CD4-positive, alpha-beta memory T cell (primary cell): ENCODE measurements around the gene EMILIN2. TPM values are rescaled to one million over a fixed set of nuclear protein-coding genes. Genes with fewer than 3 reads are reported as not detected.

Experiments
- CTCF ChIA-PET: fragments of 350-600 bp; sonication (Branson Sonifier 250); formaldehyde crosslinking; loops from one replicate; lab custom pipeline; 2021; ENCODE audit warnings: inconsistent platforms; ENCODE audit not compliant: partially characterized antibody; lab: Charles Lee
- POLR2A ChIA-PET: fragments of 350-600 bp; sonication (Branson Sonifier 250); formaldehyde crosslinking; loops from one replicate; lab custom pipeline; 2021; ENCODE audit not compliant: partially characterized antibody; lab: Charles Lee
- DNase-seq, 5 donors: peaks; one replicate each; pipeline versions ENCODE4 v3.0.0 to v3.0.0-alpha.2; 2020 to 2022; ENCODE audit warnings: mixed read lengths in 1 of 5
- H3K27ac ChIP-seq: one replicate; pipeline ENCODE4 v1.7.0; 2013; ENCODE audit warnings: low read depth, low read length
- H3K27me3 ChIP-seq: 2 replicates; pipeline ENCODE4 v1.7.0; 2013; ENCODE audit warnings: mild to moderate bottlenecking, low read length, moderate library complexity; ENCODE audit not compliant: insufficient read depth
- H3K36me3 ChIP-seq: 2 replicates; pipeline ENCODE4 v1.7.0; 2013; ENCODE audit warnings: mild to moderate bottlenecking, low read length, moderate library complexity; ENCODE audit not compliant: insufficient read depth
- H3K4me1 ChIP-seq: 2 replicates; pipeline ENCODE4 v1.7.0; 2013; ENCODE audit warnings: mild to moderate bottlenecking, low read length, moderate library complexity; ENCODE audit not compliant: insufficient read depth
- H3K4me3 ChIP-seq, 2 donors: one replicate each; pipeline ENCODE4 v1.7.0; 2013; ENCODE audit warnings: low read length in 2 of 2, mild to moderate bottlenecking in 1 of 2
- H3K9me3 ChIP-seq, 2 donors: one replicate each; pipeline ENCODE4 v1.7.0; 2013; ENCODE audit warnings: low read length in 2 of 2, control low read depth in 1 of 2; ENCODE audit not compliant: control insufficient read depth in 1 of 2
- H3K27ac Mint-ChIP-seq, 7 donors: one replicate each; pipeline ENCODE4 v1.8.0; 2020 to 2021; ENCODE audit warnings: mixed read lengths in 7 of 7, mild to moderate bottlenecking in 6 of 7, inconsistent platforms in 3 of 7, moderate library complexity in 3 of 7
- H3K27me3 Mint-ChIP-seq, 2 donors: one replicate each; pipeline ENCODE4 v1.8.0; 2020 to 2021; ENCODE audit warnings: mixed read lengths in 2 of 2
- H3K36me3 Mint-ChIP-seq, 2 donors: one replicate each; pipeline ENCODE4 v1.8.0; 2020 to 2021; ENCODE audit warnings: mixed read lengths in 2 of 2, inconsistent platforms in 1 of 2, mild to moderate bottlenecking in 1 of 2
- H3K4me1 Mint-ChIP-seq, 4 donors: one replicate each; pipeline ENCODE4 v1.8.0; 2020 to 2021; ENCODE audit warnings: mixed read lengths in 4 of 4, mild to moderate bottlenecking in 1 of 4
- H3K4me3 Mint-ChIP-seq, 8 donors: one replicate each; pipeline ENCODE4 v1.8.0; 2020 to 2021; ENCODE audit warnings: mixed read lengths in 8 of 8, mild to moderate bottlenecking in 7 of 8, moderate library complexity in 6 of 8, inconsistent platforms in 3 of 8
- H3K9me3 Mint-ChIP-seq, 8 donors: one replicate each; pipeline ENCODE4 v1.8.0; 2020 to 2021; ENCODE audit warnings: mixed read lengths in 8 of 8, mild to moderate bottlenecking in 5 of 8, inconsistent platforms in 3 of 8, moderate library complexity in 1 of 8
- intact Hi-C: fragments of 100-400 bp; cut with micrococcal nuclease; formaldehyde crosslinking; loops from one replicate; pipeline ENCODE4 v1.15.1; 2023
- polyA plus RNA-seq, 2 donors: library from polyadenylated mRNA; unstranded; fragments of 300-500 nt; fragmentation: Illumina TruSeq; gene quantifications; one replicate each; pipeline ENCODE4 v1.2.3, GENCODE V29; 2021
- total RNA-seq, 2 experiments: library from RNA; stranded (reverse); gene quantifications; one replicate each; pipeline ENCODE4 v1.2.3, GENCODE V29; 2021

The EMILIN2 gene
- total and polyA plus RNA-seq, 4 experiments from 2014 or later = 4.9 to 11.4 (median 8.6) TPM

DNA sequence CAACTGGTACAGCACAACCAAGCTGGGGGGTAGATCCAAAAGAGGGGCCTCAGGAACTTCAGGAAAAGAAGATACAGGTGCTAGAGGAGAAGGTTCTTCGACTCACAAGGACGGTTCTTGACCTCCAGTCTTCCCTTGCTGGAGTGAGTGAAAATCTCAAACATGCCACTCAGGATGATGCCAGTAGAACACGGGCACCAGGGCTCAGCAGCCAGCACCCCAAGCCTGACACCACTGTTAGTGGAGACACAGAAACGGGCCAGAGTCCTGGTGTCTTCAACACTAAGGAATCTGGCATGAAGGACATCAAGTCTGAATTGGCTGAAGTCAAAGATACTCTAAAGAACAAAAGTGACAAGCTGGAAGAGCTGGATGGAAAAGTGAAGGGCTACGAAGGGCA, 43.8 kb downstream of the EMILIN2 start:
- peak overlapping the region; percentile 83 to 98 (median 96) for H3K27ac Mint-ChIP-seq
- peaks cover 5 to 14% of the 10 kb centered on the region in 2 donors for H3K36me3 Mint-ChIP-seq
- ChIA-PET POLR2A (interaction anchor here (0.9 to 2.5 kb wide), 7 partner anchors 12 to 715 kb away, joined by 3 to 10 read pairs (median 4); no protein-coding TSS in a partner anchor), CTCF (interaction anchor here (0.8 to 1.6 kb wide), 5 partner anchors 8 to 355 kb away, joined by 3 to 4 read pairs (median 3); no protein-coding TSS in a partner anchor)
- DNase-seq = no peak
- H3K36me3 ChIP-seq = no peaks in the 10 kb centered on the region
- peak overlapping the region in 7 of 8 donors; percentile 39 to 90 (median 65) for H3K4me3 Mint-ChIP-seq
- H3K27ac ChIP-seq = peak overlapping the region; percentile 49
- intact Hi-C loops = loop anchor here (2.0 to 5.0 kb wide), 2 partner anchors 16 to 83 kb away; no protein-coding TSS in a partner anchor
- H3K4me1 Mint-ChIP-seq = peaks cover 41 to 74% (median 60%) of the 10 kb centered on the region in 4 donors
- no peaks in the 10 kb centered on the region for H3K27me3 Mint-ChIP-seq
- H3K4me3 ChIP-seq = no peak overlapping the region
- no peaks in the 10 kb centered on the region for H3K27me3 ChIP-seq
- no peaks in the 10 kb centered on the region for H3K9me3 ChIP-seq
- H3K4me1 ChIP-seq = peaks cover 57% of the 10 kb centered on the region
- H3K9me3 Mint-ChIP-seq = peaks cover 0 to 14% (median 9%) of the 10 kb centered on the region in 8 donors

DNA sequence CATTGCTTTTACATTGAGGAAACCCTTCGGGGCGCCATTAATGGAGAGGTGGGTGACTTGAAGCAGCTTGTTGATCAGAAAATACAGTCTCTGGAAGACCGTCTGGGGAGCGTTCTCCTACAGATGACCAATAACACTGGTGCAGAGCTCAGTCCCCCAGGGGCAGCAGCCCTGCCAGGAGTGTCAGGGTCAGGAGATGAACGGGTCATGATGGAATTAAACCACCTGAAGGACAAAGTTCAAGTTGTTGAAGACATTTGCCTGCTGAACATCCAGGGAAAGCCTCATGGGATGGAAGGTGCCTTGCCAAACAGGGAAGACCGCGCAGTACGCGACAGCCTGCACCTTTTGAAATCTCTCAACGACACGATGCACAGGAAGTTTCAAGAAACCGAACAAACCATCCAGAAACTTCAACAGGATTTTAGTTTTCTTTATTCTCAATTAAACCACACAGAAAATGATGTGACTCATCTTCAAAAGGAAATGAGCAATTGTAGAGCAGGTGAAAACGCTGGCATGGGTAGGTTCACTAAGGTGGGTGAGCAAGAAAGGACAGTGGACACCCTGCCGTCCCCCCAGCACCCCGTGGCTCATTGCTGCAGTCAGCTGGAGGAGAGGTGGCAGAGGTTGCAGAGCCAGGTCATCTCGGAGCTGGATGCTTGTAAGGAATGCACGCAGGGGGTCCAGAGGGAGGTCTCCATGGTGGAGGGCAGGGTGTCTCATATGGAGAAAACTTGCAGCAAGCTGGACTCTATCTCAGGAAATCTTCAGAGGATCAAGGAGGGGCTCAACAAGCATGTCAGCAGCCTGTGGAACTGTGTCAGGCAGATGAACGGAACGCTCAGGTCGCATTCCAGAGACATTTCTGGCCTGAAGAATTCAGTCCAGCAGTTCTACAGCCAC, 45.0 kb downstream of the EMILIN2 start:
- peak overlapping the region; percentile 73 to 90 (median 84) for H3K4me3 Mint-ChIP-seq
- Histone ChIP-seq H3K27me3 (no peaks in the 10 kb centered on the region), H3K4me1 (peaks cover 58% of the 10 kb centered on the region), H3K36me3 (no peaks in the 10 kb centered on the region), H3K4me3 (peak overlapping the region in 1 of 2 donors; percentile 21), H3K27ac (peak overlapping the region; percentile 48), H3K9me3 (no peaks in the 10 kb centered on the region)
- no peaks in the 10 kb centered on the region for H3K27me3 Mint-ChIP-seq
- peaks cover 40 to 70% (median 58%) of the 10 kb centered on the region in 4 donors for H3K4me1 Mint-ChIP-seq
- peak overlapping the region; percentile 83 to 98 (median 96) for H3K27ac Mint-ChIP-seq
- CTCF ChIA-PET = interaction anchor here (0.8 to 1.7 kb wide), 4 partner anchors 9 to 354 kb away, joined by 3 to 4 read pairs (median 3); no protein-coding TSS in a partner anchor
- POLR2A ChIA-PET = interaction anchor here (0.9 to 2.9 kb wide), 8 partner anchors 8 to 714 kb away, joined by 3 to 13 read pairs (median 4); no protein-coding TSS in a partner anchor
- peaks cover 1 to 6% of the 10 kb centered on the region in 2 donors for H3K36me3 Mint-ChIP-seq
- DNase-seq = peak; percentile 34 to 58 (median 41)
- H3K9me3 Mint-ChIP-seq = peaks cover 0 to 9% (median 5%) of the 10 kb centered on the region in 8 donors
- intact Hi-C loops = loop anchor here (2.0 to 5.0 kb wide), 2 partner anchors 15 to 84 kb away; no protein-coding TSS in a partner anchor

DNA sequence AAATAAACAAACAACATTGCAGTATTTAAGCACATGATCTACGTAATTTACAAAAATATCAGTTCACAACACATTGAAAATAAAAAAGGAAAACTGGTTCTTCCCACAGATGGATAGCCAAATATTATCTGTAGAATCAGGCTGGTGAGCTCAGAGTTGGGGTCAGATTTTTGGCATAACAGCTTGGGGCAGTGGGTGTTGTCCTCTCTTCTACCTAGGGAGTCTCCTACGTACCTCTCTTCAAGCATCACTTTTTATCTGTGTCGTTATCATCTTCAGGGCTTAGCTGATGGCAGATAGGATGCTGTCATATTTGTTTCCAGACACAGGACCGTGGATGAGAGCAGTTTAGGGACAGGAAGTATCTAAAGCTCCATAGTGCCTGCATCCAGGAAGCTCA, 46.2 kb downstream of the EMILIN2 start:
- CTCF ChIA-PET = interaction anchor here (0.5 to 1.7 kb wide), 3 partner anchors 14 to 345 kb away, joined by 3 to 4 read pairs (median 3); no protein-coding TSS in a partner anchor

DNA sequence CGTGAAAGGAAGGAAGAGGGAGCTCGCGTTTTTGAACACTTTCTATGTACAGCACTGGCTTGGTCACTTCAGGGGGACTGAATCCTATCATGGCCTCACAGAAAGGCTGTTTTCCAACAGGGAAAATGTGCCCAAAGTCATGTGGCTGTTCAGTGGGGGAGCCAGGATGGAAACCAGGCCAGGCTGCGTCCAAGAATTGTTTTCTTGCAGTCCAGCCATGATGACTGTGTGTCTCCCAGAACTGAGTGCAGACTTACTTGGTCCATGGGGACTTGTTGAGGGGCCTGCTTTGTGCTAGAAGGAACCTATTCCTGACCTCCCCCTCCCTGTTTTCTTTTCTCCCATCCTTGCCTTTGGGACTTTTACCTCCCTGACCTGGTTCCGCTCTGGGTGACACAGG, 46.9 kb downstream of the EMILIN2 start:
- H3K36me3 Mint-ChIP-seq = peaks cover 0 to 4% of the 10 kb centered on the region in 2 donors
- no peaks in the 10 kb centered on the region for H3K9me3 Mint-ChIP-seq
- ChIA-PET POLR2A (interaction anchor here (0.5 to 2.9 kb wide), 5 partner anchors 10 to 269 kb away, joined by 3 to 13 read pairs (median 3); no protein-coding TSS in a partner anchor), CTCF (interaction anchor here (1.1 to 1.7 kb wide), 2 partner anchors 14 to 101 kb away, joined by 3 to 4 read pairs; no protein-coding TSS in a partner anchor)
- no peaks in the 10 kb centered on the region for H3K27me3 Mint-ChIP-seq
- no peaks in the 10 kb centered on the region for H3K36me3 ChIP-seq
- H3K4me3 Mint-ChIP-seq = peak overlapping the region; percentile 32 to 90 (median 78)
- no peaks in the 10 kb centered on the region for H3K27me3 ChIP-seq
- intact Hi-C loops = loop anchor here (5.0 kb wide), 1 partner anchor 86 kb away; no protein-coding TSS in a partner anchor
- DNase-seq = no peak
- peak overlapping the region; percentile 62 to 98 (median 90) for H3K27ac Mint-ChIP-seq
- H3K27ac ChIP-seq = no peak overlapping the region
- H3K4me3 ChIP-seq = no peak overlapping the region
- H3K4me1 ChIP-seq = peaks cover 58% of the 10 kb centered on the region
- no peaks in the 10 kb centered on the region for H3K9me3 ChIP-seq
- H3K4me1 Mint-ChIP-seq = peaks cover 42 to 71% (median 55%) of the 10 kb centered on the region in 4 donors

More for the DNA sequence above, 46.2 kb downstream of the EMILIN2 start:
- H3K27me3 Mint-ChIP-seq = no peaks in the 10 kb centered on the region
- POLR2A ChIA-PET = interaction anchor here (0.5 to 2.9 kb wide), 7 partner anchors 9 to 270 kb away, joined by 3 to 13 read pairs (median 3); no protein-coding TSS in a partner anchor
- intact Hi-C loops = loop anchor here (5.0 kb wide), 1 partner anchor 86 kb away; no protein-coding TSS in a partner anchor
- H3K27ac Mint-ChIP-seq = peak overlapping the region; percentile 62 to 98 (median 90)
- DNase-seq = peak in 1 of 5 donors; percentile 30
- H3K4me3 ChIP-seq = no peak overlapping the region
- H3K4me3 Mint-ChIP-seq = peak overlapping the region; percentile 70 to 90 (median 78)
- no peak overlapping the region for H3K27ac ChIP-seq
- H3K4me1 Mint-ChIP-seq = peaks cover 41 to 70% (median 56%) of the 10 kb centered on the region in 4 donors
- H3K9me3 Mint-ChIP-seq = peaks cover 0 to 1% (median 0%) of the 10 kb centered on the region in 8 donors
- H3K9me3 ChIP-seq = no peaks in the 10 kb centered on the region
- H3K27me3 ChIP-seq = no peaks in the 10 kb centered on the region
- H3K4me1 ChIP-seq = peaks cover 58% of the 10 kb centered on the region
- H3K36me3 ChIP-seq = no peaks in the 10 kb centered on the region
- peaks cover 0 to 4% of the 10 kb centered on the region in 2 donors for H3K36me3 Mint-ChIP-seq

DNA sequence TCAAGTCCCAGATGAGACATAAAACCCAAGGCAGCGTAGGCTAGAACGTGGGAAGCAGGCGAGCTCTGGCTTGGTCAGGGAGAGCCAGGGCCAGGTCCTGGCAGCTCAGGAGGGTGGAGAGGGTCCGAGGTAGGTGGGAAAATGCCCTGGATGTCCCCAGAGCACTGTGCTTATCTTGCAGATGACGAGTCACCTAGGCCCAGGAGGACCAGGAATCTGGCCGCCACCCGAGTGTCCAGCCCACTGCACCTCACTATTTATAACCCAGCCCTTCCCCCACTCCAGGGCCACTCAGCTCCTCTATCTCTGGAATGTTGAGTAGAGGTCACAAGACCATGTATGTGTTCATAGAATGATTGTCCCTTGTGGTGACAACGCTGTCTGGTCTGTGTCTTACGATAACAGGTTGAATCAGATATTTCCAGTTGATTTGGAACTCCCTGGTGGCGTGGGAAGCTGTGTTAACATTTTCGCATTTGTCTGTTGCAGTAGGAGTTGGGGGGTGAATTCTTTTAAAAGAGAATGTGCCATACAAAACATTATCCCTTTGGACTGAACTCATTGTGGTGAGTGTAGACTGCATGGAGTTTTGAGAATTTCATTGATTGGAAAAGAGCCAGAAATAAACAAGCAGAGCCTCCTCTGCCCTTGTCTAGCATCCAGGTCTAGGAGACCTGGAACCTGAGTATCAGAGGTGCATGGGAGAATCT, 47.5 kb downstream of the EMILIN2 start:
- ChIA-PET POLR2A (interaction anchor here (1.4 to 1.5 kb wide), 2 partner anchors 20 to 23 kb away, joined by 3 read pairs; no protein-coding TSS in a partner anchor), CTCF (interaction anchor here (0.9 to 1.7 kb wide), 4 partner anchors 11 to 100 kb away, joined by 3 to 4 read pairs (median 3); no protein-coding TSS in a partner anchor)
- Histone ChIP-seq H3K27me3 (no peaks in the 10 kb centered on the region), H3K4me3 (no peak overlapping the region), H3K36me3 (no peaks in the 10 kb centered on the region), H3K9me3 (no peaks in the 10 kb centered on the region), H3K4me1 (peaks cover 54% of the 10 kb centered on the region), H3K27ac (no peak overlapping the region)
- DNase-seq = no peak
- H3K4me3 Mint-ChIP-seq = peak overlapping the region in 6 of 8 donors; percentile 9 to 78 (median 56)
- H3K9me3 Mint-ChIP-seq = no peaks in the 10 kb centered on the region
- peaks cover 0 to 4% of the 10 kb centered on the region in 2 donors for H3K36me3 Mint-ChIP-seq
- H3K27ac Mint-ChIP-seq = peak overlapping the region in 6 of 7 donors; percentile 5 to 81 (median 70)
- H3K27me3 Mint-ChIP-seq = no peaks in the 10 kb centered on the region
- H3K4me1 Mint-ChIP-seq = peaks cover 40 to 71% (median 54%) of the 10 kb centered on the region in 4 donors
- intact Hi-C loops = loop anchor here (5.0 kb wide), 1 partner anchor 87 kb away; no protein-coding TSS in a partner anchor

DNA sequence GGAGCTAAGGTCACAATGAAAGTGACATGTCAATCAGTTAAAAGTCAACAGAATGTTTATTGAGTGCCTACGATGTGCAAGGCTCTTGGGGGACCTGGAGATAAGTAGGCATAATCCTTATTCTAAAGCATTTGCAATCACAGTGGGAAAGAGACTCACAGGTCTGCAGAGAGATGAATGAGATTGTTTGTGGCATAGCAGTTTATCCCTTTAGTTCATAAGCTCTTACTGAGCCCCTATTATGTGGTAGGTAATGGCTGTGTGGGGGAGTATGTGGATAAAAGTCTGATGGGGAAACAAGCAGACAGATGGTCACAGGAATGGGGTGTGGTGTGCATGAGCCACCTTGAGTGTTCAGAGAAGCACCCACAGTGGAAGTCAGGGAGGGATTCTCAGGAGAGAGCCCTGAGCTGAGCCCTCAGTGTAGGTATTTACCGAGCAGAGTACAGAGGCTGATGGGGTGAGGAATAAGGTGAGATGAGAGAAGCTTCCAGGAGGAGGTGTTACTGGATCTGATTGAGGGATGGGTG, 48.1 kb downstream of the EMILIN2 start:
- POLR2A ChIA-PET = no interaction called here
- no peak for DNase-seq

More for the DNA sequence above, 48.1 kb downstream of the EMILIN2 start:
- H3K4me3 Mint-ChIP-seq = peak overlapping the region in 4 of 8 donors; percentile 9 to 31 (median 20)
- peak overlapping the region; percentile 2 to 81 (median 58) for H3K27ac Mint-ChIP-seq
- Histone ChIP-seq H3K4me1 (peaks cover 48% of the 10 kb centered on the region), H3K36me3 (no peaks in the 10 kb centered on the region), H3K27ac (no peak overlapping the region), H3K27me3 (no peaks in the 10 kb centered on the region), H3K9me3 (no peaks in the 10 kb centered on the region), H3K4me3 (no peak overlapping the region)
- no peaks in the 10 kb centered on the region for H3K9me3 Mint-ChIP-seq
- peaks cover 0 to 4% of the 10 kb centered on the region in 2 donors for H3K36me3 Mint-ChIP-seq
- intact Hi-C loops = loop anchor here (5.0 kb wide), 1 partner anchor 88 kb away; no protein-coding TSS in a partner anchor
- CTCF ChIA-PET = interaction anchor here (0.9 to 1.3 kb wide), 4 partner anchors 11 to 92 kb away, joined by 3 read pairs; no protein-coding TSS in a partner anchor
- peaks cover 36 to 66% (median 48%) of the 10 kb centered on the region in 4 donors for H3K4me1 Mint-ChIP-seq
- no peaks in the 10 kb centered on the region for H3K27me3 Mint-ChIP-seq
